OCI-LY7 (cell line): Measurements from ENCODE around the gene AREG.

Experiments
- EZH2phosphoT487 ChIP-seq: fragments of 200-600 bp; sonication (generic); IDR thresholded peaks from 2 replicates; pipeline ENCODE4 v1.6.1; 2018; ENCODE audit warnings: low read depth, borderline replicate concordance, mild to moderate bottlenecking, mixed run types, antibody characterized with exemption, low read length, moderate library complexity, mixed read lengths
- TF ChIP-seq, protein P1 (sequence below): fragments of 200-600 bp; sonication (generic); conservative IDR thresholded peaks from 2 replicates; pipeline ENCODE4 v1.5.1; 2014; ENCODE audit warnings: mild to moderate bottlenecking, antibody characterized with exemption, low read length, moderate library complexity, mixed read lengths

DNA sequence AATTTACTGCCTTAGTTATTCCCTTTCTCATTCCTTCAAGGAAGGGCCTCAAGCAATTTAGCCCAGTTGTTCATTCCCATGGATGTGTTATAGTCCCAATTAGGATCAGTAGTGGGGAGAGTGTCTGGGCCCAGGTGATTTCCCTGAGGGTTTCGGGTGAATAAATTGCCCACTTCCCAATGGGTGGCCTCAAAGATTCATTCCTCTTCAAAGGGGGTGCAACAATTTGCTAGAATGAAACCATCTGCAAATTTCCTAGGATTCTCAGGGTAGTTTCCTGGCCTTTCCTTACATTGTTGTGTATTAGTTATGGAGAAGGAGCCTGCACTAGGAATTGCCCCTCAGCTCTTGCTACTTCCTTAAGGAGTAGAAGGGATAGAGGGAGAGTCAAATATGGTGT lies 6.3 kb upstream of the AREG start:
- TF ChIP-seq, protein P1, sequence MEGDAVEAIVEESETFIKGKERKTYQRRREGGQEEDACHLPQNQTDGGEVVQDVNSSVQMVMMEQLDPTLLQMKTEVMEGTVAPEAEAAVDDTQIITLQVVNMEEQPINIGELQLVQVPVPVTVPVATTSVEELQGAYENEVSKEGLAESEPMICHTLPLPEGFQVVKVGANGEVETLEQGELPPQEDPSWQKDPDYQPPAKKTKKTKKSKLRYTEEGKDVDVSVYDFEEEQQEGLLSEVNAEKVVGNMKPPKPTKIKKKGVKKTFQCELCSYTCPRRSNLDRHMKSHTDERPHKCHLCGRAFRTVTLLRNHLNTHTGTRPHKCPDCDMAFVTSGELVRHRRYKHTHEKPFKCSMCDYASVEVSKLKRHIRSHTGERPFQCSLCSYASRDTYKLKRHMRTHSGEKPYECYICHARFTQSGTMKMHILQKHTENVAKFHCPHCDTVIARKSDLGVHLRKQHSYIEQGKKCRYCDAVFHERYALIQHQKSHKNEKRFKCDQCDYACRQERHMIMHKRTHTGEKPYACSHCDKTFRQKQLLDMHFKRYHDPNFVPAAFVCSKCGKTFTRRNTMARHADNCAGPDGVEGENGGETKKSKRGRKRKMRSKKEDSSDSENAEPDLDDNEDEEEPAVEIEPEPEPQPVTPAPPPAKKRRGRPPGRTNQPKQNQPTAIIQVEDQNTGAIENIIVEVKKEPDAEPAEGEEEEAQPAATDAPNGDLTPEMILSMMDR = no peak
- no peak for TF ChIP-seq EZH2phosphoT487
